WTC11 (cell line): ENCODE measurements around the gene HMGXB3. TPM values are rescaled to one million over a fixed set of nuclear protein-coding genes. Genes with fewer than 3 reads are reported as not detected.

ENCODE experiments used
- ATAC-seq: fragments of 200-7000 bp; cut with Tn5 transposase; 2 replicates; pipeline ENCODE4 v1.10.0; 2021; ENCODE audit warnings: mild to moderate bottlenecking, moderate library complexity
- CTCF ChIA-PET: fragments of 300-600 bp; sonication (Branson Sonifier 250); formaldehyde crosslinking; loops from one replicate; lab custom pipeline; 2021; ENCODE audit warnings: antibody characterized with exemption; lab: Charles Lee
- POLR2A ChIA-PET: fragments of 350-600 bp; sonication (Branson Sonifier 250); formaldehyde crosslinking; loops from one replicate; lab custom pipeline; 2021; ENCODE audit warnings: antibody characterized with exemption; lab: Charles Lee
- DNase-seq: peaks from one replicate; pipeline ENCODE4 v3.0.0; 2021; ENCODE audit warnings: low spot score
- H3K27ac Mint-ChIP-seq: 2 replicates; pipeline ENCODE4 v1.8.0; 2021; ENCODE audit warnings: mixed read lengths
- H3K27me3 Mint-ChIP-seq: 2 replicates; pipeline ENCODE4 v1.8.0; 2021; ENCODE audit warnings: low read depth, mild to moderate bottlenecking, moderate library complexity, mixed read lengths
- H3K36me3 Mint-ChIP-seq: 2 replicates; pipeline ENCODE4 v1.8.0; 2021; ENCODE audit warnings: mixed read lengths
- H3K4me1 Mint-ChIP-seq: 2 replicates; pipeline ENCODE4 v1.8.0; 2022; ENCODE audit warnings: mixed read lengths
- H3K4me3 Mint-ChIP-seq: 2 replicates; pipeline ENCODE4 v1.8.0; 2021; ENCODE audit warnings: mild to moderate bottlenecking, moderate library complexity, mixed read lengths
- H3K9me3 Mint-ChIP-seq: 2 replicates; pipeline ENCODE4 v1.8.0; 2021; ENCODE audit warnings: mixed read lengths
- CREM ChIP-seq: sonication (generic); formaldehyde crosslinking; IDR thresholded peaks from 2 replicates; pipeline ENCODE4 v1.8.1; 2022; ENCODE audit warnings: mild to moderate bottlenecking, missing genetic modification reagents, moderate library complexity
- FOXJ3 ChIP-seq: sonication (generic); formaldehyde crosslinking; IDR thresholded peaks from 2 replicates; pipeline ENCODE4 v1.9.0; 2021; ENCODE audit warnings: missing genetic modification reagents, mild to moderate bottlenecking, borderline replicate concordance
- FOXK1 ChIP-seq: sonication (generic); formaldehyde crosslinking; IDR thresholded peaks from 2 replicates; pipeline ENCODE4 v1.8.0; 2022; ENCODE audit warnings: mild to moderate bottlenecking, moderate library complexity, missing genetic modification reagents
- FOXP1 ChIP-seq: sonication (generic); formaldehyde crosslinking; IDR thresholded peaks from 2 replicates; pipeline ENCODE4 v1.8.0; 2022; ENCODE audit warnings: missing genetic modification reagents, mild to moderate bottlenecking, moderate library complexity, borderline replicate concordance
- HMGXB4 ChIP-seq: sonication (generic); formaldehyde crosslinking; IDR thresholded peaks from 2 replicates; pipeline ENCODE4 v1.8.1; 2023; ENCODE audit warnings: mild to moderate bottlenecking, moderate library complexity, missing genetic modification reagents
- NFATC4 ChIP-seq: fragments of 250-450 bp; sonication (Bioruptor Pico); IDR thresholded peaks from 2 replicates; pipeline ENCODE4 v1.9.0; 2021; ENCODE audit warnings: mild to moderate bottlenecking
- RELA ChIP-seq: sonication (generic); formaldehyde crosslinking; IDR thresholded peaks from 2 replicates; pipeline ENCODE4 v1.8.1; 2022; ENCODE audit warnings: missing genetic modification reagents, mild to moderate bottlenecking, borderline replicate concordance
- RORB ChIP-seq: fragments of 250-450 bp; sonication (Bioruptor Pico); IDR thresholded peaks from 2 replicates; pipeline ENCODE4 v1.9.0; 2021; ENCODE audit warnings: mild to moderate bottlenecking
- STAT6 ChIP-seq: sonication (generic); formaldehyde crosslinking; conservative IDR thresholded peaks from 2 replicates; pipeline ENCODE4 v1.8.1; 2023; ENCODE audit warnings: mild to moderate bottlenecking, low read depth, missing genetic modification reagents, moderate library complexity
- ZNF396 ChIP-seq: fragments of 250-450 bp; sonication (Bioruptor Pico); IDR thresholded peaks from 2 replicates; pipeline ENCODE4 v1.8.0; 2021; ENCODE audit warnings: mild to moderate bottlenecking, moderate library complexity, borderline replicate concordance
- ZNF416 ChIP-seq: fragments of 250-450 bp; sonication (Bioruptor Pico); IDR thresholded peaks from 2 replicates; pipeline ENCODE4 v1.9.0; 2021; ENCODE audit warnings: mild to moderate bottlenecking, inconsistent platforms
- total RNA-seq: library from RNA; stranded (reverse); gene quantifications from 3 replicates; pipeline ENCODE4 v1.2.3, GENCODE V29; 2021
- TF ChIP-seq, protein P1 (sequence below): fragments of 200-600 bp; IDR thresholded peaks from 2 replicates; pipeline ENCODE4 v1.8.0; 2022; ENCODE audit warnings: antibody characterized with exemption
- TF ChIP-seq, protein P2 (sequence below): sonication (generic); formaldehyde crosslinking; IDR thresholded peaks from 2 replicates; pipeline ENCODE4 v1.8.1; 2023; ENCODE audit warnings: mild to moderate bottlenecking, missing genetic modification reagents, borderline replicate concordance
- TF ChIP-seq, protein P3 (sequence below): fragments of 250-450 bp; sonication (Bioruptor Pico); IDR thresholded peaks from 2 replicates; pipeline ENCODE4 v2.1.2; 2022; ENCODE audit warnings: mild to moderate bottlenecking, moderate library complexity

Gene HMGXB3
- total RNA-seq, 1 experiment from 2014 or later = 31.6 TPM

- TF ChIP-seq STAT6 (CRISPR knock-in tag) (no peak), RORB (no peak), NFATC4 (no peak), HMGXB4 (CRISPR knock-in tag) (no peak), ZNF396 (CRISPR knock-in tag) (no peak)
These were observed 31.2 kb upstream of the HMGXB3 start (continued) for GRCh38 chr5:149969181-149969930.

DNA sequence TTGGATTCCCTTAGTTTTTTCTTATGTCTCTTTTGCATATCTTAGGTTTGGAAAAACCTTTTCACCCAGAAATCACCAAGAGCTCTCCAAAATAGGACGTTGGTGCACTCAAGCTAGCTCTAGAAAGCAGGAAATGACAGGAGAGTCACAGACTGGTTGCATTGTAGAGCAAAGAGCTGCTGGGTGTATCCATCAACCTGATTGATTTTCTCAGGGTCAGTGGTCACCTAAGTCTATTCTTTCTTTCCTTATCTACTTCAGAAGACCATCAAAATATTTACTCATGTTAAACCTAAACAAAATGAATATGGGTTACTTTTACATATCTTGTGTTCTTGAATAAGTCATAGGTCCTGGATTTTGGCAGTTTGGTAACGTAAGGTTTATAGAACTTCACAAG is 25.1 kb upstream of the HMGXB3 start:
- Mint-ChIP-seq H3K27ac (no peak overlapping the region), H3K36me3 (no peaks in the 10 kb centered on the region), H3K9me3 (no peaks in the 10 kb centered on the region), H3K4me1 (no peaks in the 10 kb centered on the region), H3K4me3 (no peak overlapping the region), H3K27me3 (no peaks in the 10 kb centered on the region)
- POLR2A ChIA-PET = no interaction called here
- DNase-seq (no peak), ATAC-seq (no peak)
- TF ChIP-seq, protein P1, sequence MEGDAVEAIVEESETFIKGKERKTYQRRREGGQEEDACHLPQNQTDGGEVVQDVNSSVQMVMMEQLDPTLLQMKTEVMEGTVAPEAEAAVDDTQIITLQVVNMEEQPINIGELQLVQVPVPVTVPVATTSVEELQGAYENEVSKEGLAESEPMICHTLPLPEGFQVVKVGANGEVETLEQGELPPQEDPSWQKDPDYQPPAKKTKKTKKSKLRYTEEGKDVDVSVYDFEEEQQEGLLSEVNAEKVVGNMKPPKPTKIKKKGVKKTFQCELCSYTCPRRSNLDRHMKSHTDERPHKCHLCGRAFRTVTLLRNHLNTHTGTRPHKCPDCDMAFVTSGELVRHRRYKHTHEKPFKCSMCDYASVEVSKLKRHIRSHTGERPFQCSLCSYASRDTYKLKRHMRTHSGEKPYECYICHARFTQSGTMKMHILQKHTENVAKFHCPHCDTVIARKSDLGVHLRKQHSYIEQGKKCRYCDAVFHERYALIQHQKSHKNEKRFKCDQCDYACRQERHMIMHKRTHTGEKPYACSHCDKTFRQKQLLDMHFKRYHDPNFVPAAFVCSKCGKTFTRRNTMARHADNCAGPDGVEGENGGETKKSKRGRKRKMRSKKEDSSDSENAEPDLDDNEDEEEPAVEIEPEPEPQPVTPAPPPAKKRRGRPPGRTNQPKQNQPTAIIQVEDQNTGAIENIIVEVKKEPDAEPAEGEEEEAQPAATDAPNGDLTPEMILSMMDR = no peak
- TF ChIP-seq FOXJ3 (CRISPR knock-in tag) (no peak), FOXP1 (CRISPR knock-in tag) (no peak), FOXK1 (CRISPR knock-in tag) (no peak), ZNF416 (CRISPR knock-in tag) (no peak), CREM (no peak), RELA (no peak)
- TF ChIP-seq, protein P2, sequence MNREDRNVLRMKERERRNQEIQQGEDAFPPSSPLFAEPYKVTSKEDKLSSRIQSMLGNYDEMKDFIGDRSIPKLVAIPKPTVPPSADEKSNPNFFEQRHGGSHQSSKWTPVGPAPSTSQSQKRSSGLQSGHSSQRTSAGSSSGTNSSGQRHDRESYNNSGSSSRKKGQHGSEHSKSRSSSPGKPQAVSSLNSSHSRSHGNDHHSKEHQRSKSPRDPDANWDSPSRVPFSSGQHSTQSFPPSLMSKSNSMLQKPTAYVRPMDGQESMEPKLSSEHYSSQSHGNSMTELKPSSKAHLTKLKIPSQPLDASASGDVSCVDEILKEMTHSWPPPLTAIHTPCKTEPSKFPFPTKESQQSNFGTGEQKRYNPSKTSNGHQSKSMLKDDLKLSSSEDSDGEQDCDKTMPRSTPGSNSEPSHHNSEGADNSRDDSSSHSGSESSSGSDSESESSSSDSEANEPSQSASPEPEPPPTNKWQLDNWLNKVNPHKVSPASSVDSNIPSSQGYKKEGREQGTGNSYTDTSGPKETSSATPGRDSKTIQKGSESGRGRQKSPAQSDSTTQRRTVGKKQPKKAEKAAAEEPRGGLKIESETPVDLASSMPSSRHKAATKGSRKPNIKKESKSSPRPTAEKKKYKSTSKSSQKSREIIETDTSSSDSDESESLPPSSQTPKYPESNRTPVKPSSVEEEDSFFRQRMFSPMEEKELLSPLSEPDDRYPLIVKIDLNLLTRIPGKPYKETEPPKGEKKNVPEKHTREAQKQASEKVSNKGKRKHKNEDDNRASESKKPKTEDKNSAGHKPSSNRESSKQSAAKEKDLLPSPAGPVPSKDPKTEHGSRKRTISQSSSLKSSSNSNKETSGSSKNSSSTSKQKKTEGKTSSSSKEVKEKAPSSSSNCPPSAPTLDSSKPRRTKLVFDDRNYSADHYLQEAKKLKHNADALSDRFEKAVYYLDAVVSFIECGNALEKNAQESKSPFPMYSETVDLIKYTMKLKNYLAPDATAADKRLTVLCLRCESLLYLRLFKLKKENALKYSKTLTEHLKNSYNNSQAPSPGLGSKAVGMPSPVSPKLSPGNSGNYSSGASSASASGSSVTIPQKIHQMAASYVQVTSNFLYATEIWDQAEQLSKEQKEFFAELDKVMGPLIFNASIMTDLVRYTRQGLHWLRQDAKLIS = no peak
- TF ChIP-seq, protein P3, sequence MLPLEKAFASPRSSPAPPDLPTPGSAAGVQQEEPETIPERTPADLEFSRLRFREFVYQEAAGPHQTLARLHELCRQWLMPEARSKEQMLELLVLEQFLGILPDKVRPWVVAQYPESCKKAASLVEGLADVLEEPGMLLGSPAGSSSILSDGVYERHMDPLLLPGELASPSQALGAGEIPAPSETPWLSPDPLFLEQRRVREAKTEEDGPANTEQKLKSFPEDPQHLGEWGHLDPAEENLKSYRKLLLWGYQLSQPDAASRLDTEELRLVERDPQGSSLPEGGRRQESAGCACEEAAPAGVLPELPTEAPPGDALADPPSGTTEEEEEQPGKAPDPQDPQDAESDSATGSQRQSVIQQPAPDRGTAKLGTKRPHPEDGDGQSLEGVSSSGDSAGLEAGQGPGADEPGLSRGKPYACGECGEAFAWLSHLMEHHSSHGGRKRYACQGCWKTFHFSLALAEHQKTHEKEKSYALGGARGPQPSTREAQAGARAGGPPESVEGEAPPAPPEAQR (CRISPR knock-in tag) = no peak
- CTCF ChIA-PET = interaction anchor here (0.9 to 1.5 kb wide), 4 partner anchors 15 to 210 kb away, joined by 3 to 4 read pairs (median 3); partner anchors contain the start of gene SLC26A2
